Activated naive CD8-positive, alpha-beta T cell treated with anti-CD3 and anti-CD28 coated beads for 36 hours (primary cell): ENCODE measurements around the gene CP. TPM values are rescaled to one million over a fixed set of nuclear protein-coding genes. Genes with fewer than 3 reads are reported as not detected.

Experiments
- DNase-seq: peaks from one replicate; pipeline ENCODE4 v3.0.0; 2021
- H3K27ac Mint-ChIP-seq: one replicate; pipeline ENCODE4 v1.8.0; 2022; ENCODE audit warnings: mild to moderate bottlenecking, moderate library complexity, mixed read lengths
- H3K27me3 Mint-ChIP-seq: one replicate; pipeline ENCODE4 v1.8.0; 2022; ENCODE audit warnings: mild to moderate bottlenecking, mixed read lengths
- H3K36me3 Mint-ChIP-seq: one replicate; pipeline ENCODE4 v1.8.0; 2021; ENCODE audit warnings: mild to moderate bottlenecking, mixed read lengths
- H3K4me1 Mint-ChIP-seq: one replicate; pipeline ENCODE4 v1.8.0; 2021; ENCODE audit warnings: mixed read lengths
- H3K4me3 Mint-ChIP-seq: one replicate; pipeline ENCODE4 v1.8.0; 2022; ENCODE audit warnings: mild to moderate bottlenecking, moderate library complexity, mixed read lengths
- H3K9me3 Mint-ChIP-seq: one replicate; pipeline ENCODE4 v1.8.0; 2022; ENCODE audit warnings: mixed read lengths
- total RNA-seq, 2 experiments: library from RNA; stranded (reverse); gene quantifications; one replicate each; pipeline ENCODE4 v1.2.3, GENCODE V29; 2021

The CP gene
- total RNA-seq = not detected

DNA sequence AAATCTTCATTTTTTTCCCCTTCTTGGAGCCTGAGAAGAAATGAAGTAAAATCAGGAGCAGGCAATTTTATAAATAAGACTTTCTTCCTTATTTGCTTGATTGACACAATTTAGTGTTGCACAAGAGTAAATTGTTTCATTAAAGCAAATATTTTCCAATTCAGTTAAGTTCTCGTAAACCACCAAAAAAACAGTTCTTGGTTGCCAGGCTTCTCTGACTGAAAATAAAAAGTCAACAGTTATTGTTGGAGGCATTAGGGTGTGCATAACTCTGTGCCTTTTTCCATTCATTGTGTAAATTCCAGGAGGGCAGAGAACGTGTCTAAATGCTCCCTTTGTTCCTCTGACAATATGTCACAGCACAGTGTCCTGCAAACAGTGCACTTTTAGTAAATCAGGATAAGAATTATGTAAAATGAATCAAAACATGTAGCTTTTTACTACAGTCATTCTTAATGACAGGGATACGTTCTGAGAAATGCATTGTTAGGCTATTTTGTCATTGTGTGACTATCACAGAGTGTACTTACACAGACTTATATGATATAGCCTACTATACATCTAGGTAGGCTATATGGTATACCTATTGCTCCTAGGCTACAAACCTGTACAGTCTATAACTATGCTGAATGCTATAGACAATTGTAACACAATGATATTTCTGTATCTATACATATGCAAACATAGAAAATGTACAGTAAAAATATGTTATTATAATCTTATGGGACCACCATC lies at the start of gene CP:
TSS of gene CP (minus strand) at position 47 of the 735 bp plus-strand sequence. CDS start at position 10, 37 bp downstream.
- H3K36me3 Mint-ChIP-seq = peaks cover 4% of the 10 kb centered on the region
- H3K27ac Mint-ChIP-seq = no peak within 1 kb of the TSS
- H3K9me3 Mint-ChIP-seq = peaks cover 2% of the 10 kb centered on the region
- peaks cover 26% of the 10 kb centered on the region for H3K4me1 Mint-ChIP-seq
- no peak for DNase-seq
- H3K27me3 Mint-ChIP-seq = peaks cover 6% of the 10 kb centered on the region
- no peak within 1 kb of the TSS for H3K4me3 Mint-ChIP-seq

- no peaks in the 10 kb centered on the region for H3K27me3 Mint-ChIP-seq
- DNase-seq = no peak
- H3K4me1 Mint-ChIP-seq = no peaks in the 10 kb centered on the region
- H3K27ac Mint-ChIP-seq = no peak overlapping the region
- H3K36me3 Mint-ChIP-seq = no peaks in the 10 kb centered on the region
- no peak overlapping the region for H3K4me3 Mint-ChIP-seq
- H3K9me3 Mint-ChIP-seq = no peaks in the 10 kb centered on the region
Observed at GRCh38 chr3:149270180-149270579, 48.6 kb upstream of the CP start.

DNA sequence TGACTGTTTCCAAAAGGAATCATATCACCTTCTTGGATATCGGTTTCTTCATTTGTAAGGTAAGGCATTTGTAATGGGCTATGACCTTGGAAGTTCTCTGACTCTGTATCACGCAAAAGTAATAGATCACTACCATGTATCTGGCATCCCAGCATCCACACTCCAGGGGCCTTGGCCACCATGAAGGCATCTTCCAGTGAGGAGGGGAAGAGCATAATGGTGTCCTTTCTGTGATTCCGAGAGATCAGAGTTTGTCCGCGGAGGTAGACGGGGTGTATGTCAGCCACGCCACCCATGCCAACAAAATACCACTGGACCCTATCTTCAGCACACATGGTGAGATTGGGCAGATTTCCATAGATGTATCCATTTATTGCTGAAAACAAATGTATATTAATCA lies 48.1 kb upstream of the CP start:
- Mint-ChIP-seq H3K27me3 (no peaks in the 10 kb centered on the region), H3K4me3 (no peak overlapping the region), H3K27ac (no peak overlapping the region), H3K4me1 (no peaks in the 10 kb centered on the region), H3K36me3 (no peaks in the 10 kb centered on the region), H3K9me3 (no peaks in the 10 kb centered on the region)
- DNase-seq = no peak

- Mint-ChIP-seq H3K9me3 (no peaks in the 10 kb centered on the region), H3K36me3 (no peaks in the 10 kb centered on the region), H3K27ac (no peak overlapping the region), H3K27me3 (no peaks in the 10 kb centered on the region), H3K4me1 (no peaks in the 10 kb centered on the region), H3K4me3 (no peak overlapping the region)
- DNase-seq = no peak
Observed at GRCh38 chr3:149267565-149267964, 45.9 kb upstream of the CP start.

DNA sequence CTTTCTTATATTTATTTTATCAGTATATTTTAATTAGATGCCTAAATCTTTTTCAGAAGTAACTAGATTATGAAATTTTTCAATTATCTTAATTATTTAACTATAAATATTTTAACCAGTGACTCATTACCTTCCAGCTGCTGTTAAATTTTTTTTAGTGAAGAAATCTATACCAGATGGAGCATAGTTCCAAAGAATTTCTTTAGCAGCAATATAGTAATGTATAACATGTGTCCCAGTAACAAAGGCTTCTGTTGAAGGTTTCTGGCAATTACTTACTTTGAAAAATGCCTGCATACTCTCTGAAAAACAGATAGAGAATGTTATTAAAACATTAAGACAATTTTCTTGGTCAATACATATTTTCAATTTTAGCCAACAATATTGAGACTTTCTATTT lies 45.1 kb upstream of the CP start:
- H3K27me3 Mint-ChIP-seq = no peaks in the 10 kb centered on the region
- no peaks in the 10 kb centered on the region for H3K36me3 Mint-ChIP-seq
- no peaks in the 10 kb centered on the region for H3K4me1 Mint-ChIP-seq
- no peaks in the 10 kb centered on the region for H3K9me3 Mint-ChIP-seq
- H3K27ac Mint-ChIP-seq = no peak overlapping the region
- DNase-seq = no peak
- no peak overlapping the region for H3K4me3 Mint-ChIP-seq

GRCh38 chr3:149263856-149264255 lies 42.2 kb upstream of the CP start:
- Mint-ChIP-seq H3K9me3 (no peaks in the 10 kb centered on the region), H3K27ac (no peak overlapping the region), H3K4me3 (no peak overlapping the region), H3K4me1 (no peaks in the 10 kb centered on the region), H3K27me3 (peaks cover 5% of the 10 kb centered on the region), H3K36me3 (no peaks in the 10 kb centered on the region)
- DNase-seq = no peak

DNA sequence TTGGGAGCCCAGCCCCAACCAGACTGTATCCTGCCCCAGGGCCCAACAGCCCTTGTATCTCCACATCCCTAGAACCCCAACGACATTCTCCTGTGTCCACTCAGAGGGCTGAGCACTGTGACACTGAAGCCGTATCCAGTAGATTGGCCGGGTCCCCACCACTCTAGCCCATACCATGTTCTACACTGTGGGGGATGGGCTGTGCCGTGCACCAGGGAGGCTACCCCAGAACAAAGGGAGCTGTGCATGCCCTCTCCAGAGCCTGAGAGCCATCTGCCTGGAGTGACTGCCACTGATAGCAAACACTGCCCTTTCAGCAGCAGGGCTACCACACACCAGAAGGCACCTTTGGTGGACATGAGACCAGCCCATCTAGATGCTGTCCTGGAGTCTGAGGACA lies 37.1 kb upstream of the CP start:
- Mint-ChIP-seq H3K9me3 (no peaks in the 10 kb centered on the region), H3K4me1 (no peaks in the 10 kb centered on the region), H3K27ac (no peak overlapping the region), H3K4me3 (no peak overlapping the region), H3K36me3 (no peaks in the 10 kb centered on the region), H3K27me3 (peaks cover 8% of the 10 kb centered on the region)
- no peak for DNase-seq

DNA sequence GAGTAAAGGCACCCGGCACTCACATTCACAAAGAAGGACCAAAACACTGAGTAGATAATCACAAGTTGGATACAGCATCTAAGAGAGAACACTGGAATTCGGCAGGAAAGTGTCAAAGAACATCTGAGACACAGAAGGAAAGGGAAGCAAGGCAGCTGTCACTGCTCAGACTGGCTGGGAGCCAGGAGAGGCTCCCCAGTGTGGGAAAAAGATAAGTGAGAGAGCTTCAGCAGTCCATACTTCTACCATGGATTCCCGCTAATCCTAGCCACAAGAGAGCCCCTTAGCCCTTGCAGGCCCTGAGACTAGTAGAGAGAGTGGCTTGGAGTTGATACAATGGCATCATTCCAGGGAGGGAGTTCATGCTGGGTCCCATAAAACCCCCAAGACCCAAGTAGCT lies 36.7 kb upstream of the CP start:
- Mint-ChIP-seq H3K4me1 (no peaks in the 10 kb centered on the region), H3K27me3 (peaks cover 8% of the 10 kb centered on the region), H3K27ac (no peak overlapping the region), H3K9me3 (no peaks in the 10 kb centered on the region), H3K4me3 (no peak overlapping the region), H3K36me3 (no peaks in the 10 kb centered on the region)
- DNase-seq = no peak

DNA sequence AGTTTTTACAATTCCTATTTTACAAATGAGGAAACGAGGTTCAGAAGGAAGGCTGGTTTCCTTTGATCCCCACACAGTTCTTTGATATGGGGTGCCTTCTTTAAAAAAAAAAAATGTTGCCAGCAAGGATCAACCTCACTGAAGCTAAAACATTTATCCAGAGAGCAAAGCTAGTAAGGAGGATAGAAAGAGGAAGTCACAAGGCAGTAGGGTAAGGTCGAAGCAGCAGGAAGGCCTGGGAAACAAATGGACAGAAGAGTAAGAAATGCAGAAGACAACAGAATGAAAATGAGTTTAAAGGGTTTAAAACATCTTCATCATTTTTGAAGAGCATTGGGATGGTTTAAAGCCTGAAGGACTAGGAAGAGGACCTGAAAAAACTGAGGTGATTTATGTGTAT lies 30.6 kb upstream of the CP start:
- Mint-ChIP-seq H3K27ac (no peak overlapping the region), H3K9me3 (no peaks in the 10 kb centered on the region), H3K36me3 (no peaks in the 10 kb centered on the region), H3K27me3 (peaks cover 8% of the 10 kb centered on the region), H3K4me3 (no peak overlapping the region), H3K4me1 (peaks cover 16% of the 10 kb centered on the region)
- no peak for DNase-seq

DNA sequence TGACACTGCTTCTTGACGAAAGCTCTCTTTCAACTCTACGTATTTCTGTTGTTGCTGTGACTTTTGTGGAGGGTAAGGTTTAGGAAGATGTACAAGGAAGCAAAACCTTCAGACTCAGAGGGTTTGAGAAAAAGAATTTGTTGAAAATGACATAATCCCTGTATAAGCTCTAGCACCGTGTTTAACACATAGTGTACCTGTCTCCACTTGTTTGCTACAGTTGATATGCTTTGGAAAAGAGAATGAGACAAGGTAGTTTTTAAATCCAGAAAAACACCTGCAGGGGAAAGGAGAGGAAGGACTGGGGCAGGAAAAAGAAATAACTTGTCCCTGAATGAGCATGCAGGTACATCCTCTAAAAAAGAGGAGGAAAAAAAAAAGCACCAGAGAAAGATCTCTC lies 29.6 kb upstream of the CP start:
- no peak for DNase-seq
- Mint-ChIP-seq H3K27ac (no peak overlapping the region), H3K36me3 (no peaks in the 10 kb centered on the region), H3K4me1 (peaks cover 20% of the 10 kb centered on the region), H3K9me3 (no peaks in the 10 kb centered on the region), H3K4me3 (no peak overlapping the region), H3K27me3 (peaks cover 5% of the 10 kb centered on the region)

DNA sequence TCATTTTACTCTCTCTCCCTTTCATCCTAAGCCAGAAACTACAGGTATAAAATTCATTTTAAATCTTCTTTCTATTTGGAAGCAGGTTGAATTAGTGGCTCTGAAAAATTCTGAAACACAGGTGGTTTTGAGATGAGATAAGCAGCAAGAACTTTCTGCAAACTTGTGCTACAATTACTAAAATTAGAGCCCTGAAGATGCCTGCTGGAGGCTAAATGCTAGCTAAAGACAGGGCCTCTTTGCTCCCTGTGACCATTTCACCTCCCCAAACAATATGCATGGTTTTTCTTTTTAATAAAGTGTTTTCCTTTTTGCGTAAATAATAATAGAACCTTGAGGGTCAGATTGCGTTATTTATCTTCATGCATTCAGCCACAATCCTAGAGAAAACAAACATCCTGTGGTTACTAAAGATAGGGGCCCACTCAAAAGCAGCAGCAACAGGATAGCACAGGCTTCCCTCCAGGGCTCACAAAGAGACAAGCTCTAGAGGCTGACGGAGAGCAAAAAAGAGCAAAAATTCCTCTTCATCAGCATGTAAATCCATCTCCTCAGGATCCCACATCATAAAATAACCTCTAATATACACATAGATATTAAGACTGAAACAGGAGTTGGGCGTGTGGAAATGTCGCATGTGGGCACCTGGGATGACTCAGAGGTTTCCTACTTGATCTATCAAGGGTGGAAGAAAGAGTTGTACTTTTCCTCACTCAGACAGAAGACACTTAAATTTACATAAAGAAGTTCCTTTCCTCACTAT lies 26.5 kb upstream of the CP start:
- Mint-ChIP-seq H3K9me3 (no peaks in the 10 kb centered on the region), H3K4me1 (peaks cover 33% of the 10 kb centered on the region), H3K27ac (peak overlapping the region; percentile 85), H3K4me3 (peak overlapping the region; percentile 16), H3K27me3 (peaks cover 3% of the 10 kb centered on the region), H3K36me3 (no peaks in the 10 kb centered on the region)
- peak; percentile 66 for DNase-seq

DNA sequence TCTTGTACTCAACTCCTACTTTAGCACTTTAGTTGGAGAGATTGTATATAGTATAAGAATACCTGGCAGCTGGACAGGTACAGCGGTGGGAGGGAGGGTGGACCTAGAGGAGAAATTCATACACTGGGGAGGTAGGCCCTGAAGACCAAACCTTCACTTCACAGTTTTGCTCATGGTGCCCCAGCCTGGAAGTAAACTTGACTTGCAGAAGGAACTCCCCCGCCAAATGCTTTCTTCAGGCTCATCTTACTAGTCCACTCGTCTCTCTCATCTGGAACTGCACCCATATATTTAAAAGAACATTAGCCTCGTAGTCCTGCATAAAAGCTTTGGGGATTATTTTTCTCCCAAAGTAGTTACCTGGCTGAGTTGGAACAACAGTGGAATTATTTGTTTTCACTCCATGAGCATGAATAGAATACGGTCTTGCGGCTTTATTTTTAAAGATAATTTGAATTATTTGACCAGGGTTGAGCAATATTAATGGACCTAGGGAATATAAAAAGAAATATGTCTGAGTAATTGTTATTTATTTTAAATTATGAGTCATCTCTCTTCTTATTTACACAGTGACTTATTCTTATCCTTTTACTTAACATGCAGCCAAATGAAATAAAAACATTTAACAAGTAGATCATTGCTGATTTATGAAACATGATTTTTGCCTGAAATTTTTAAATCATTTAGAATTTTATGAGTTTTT lies 25.5 kb upstream of the CP start:
- Mint-ChIP-seq H3K36me3 (no peaks in the 10 kb centered on the region), H3K4me1 (peaks cover 33% of the 10 kb centered on the region), H3K9me3 (no peaks in the 10 kb centered on the region), H3K27me3 (no peaks in the 10 kb centered on the region), H3K27ac (no peak overlapping the region), H3K4me3 (no peak overlapping the region)
- DNase-seq = no peak

GRCh38 chr3:149245738-149246451 lies 24.3 kb upstream of the CP start:
- H3K9me3 Mint-ChIP-seq = no peaks in the 10 kb centered on the region
- H3K27me3 Mint-ChIP-seq = no peaks in the 10 kb centered on the region
- H3K4me1 Mint-ChIP-seq = peaks cover 33% of the 10 kb centered on the region
- H3K36me3 Mint-ChIP-seq = no peaks in the 10 kb centered on the region
- no peak for DNase-seq
- no peak overlapping the region for H3K27ac Mint-ChIP-seq
- H3K4me3 Mint-ChIP-seq = peak overlapping the region; percentile 57

DNA sequence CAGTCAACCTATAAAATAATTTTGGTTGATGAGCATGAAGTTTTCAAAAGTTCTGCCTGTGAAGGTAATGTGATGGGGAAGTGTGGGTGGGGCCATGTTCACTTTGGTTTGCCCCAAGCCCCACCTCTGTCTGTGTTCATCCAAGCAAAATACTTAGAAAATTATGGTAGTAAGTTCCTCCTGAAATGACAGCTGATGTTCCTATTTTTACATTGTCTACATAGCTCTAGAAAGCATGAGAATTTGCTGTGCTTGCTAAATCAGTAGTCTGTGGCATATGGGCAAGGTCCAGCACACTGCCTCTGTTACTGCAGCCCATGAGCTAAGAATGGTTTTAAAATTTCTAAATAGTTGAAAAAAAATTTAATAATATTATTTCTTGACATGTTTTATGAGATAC lies 21.9 kb upstream of the CP start:
- DNase-seq = no peak
- no peaks in the 10 kb centered on the region for H3K36me3 Mint-ChIP-seq
- H3K27me3 Mint-ChIP-seq = peaks cover 2% of the 10 kb centered on the region
- H3K27ac Mint-ChIP-seq = no peak overlapping the region
- peaks cover 26% of the 10 kb centered on the region for H3K4me1 Mint-ChIP-seq
- H3K4me3 Mint-ChIP-seq = no peak overlapping the region
- no peaks in the 10 kb centered on the region for H3K9me3 Mint-ChIP-seq

DNA sequence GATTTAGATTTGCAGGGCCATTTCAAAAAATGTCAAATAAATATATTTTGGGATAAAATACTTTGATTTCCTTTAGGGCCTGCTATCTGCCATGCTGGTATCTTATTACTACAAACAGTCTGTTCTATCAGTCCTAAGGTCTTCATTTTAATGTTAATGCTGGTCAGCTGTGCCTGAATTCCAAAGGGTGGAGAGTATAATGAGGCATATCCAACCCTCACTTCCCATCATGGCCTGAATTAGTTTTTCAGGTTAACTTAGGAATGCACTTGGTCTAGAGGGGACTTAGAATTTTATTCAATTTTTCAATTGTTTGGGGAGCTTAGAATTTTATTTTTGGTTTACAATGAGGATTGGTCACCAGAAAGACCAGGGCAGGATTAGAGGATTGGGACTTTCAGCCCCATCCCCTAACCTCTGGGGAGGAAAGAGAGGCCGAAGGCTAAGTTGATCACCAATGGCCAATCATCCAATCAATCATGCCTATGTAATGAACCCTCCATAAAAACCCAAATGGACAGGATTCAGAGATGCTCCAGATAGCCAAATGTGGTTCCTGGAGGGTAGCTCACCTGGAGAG lies 17.8 kb upstream of the CP start:
- Mint-ChIP-seq H3K9me3 (no peaks in the 10 kb centered on the region), H3K4me3 (no peak overlapping the region), H3K4me1 (peaks cover 4% of the 10 kb centered on the region), H3K36me3 (no peaks in the 10 kb centered on the region), H3K27me3 (peaks cover 10% of the 10 kb centered on the region), H3K27ac (no peak overlapping the region)
- DNase-seq = no peak
